GM12878 (cell line): Measurements from ENCODE around the gene ATG14. TPM values are rescaled to one million over a fixed set of nuclear protein-coding genes. Genes with fewer than 3 reads are reported as not detected.

ENCODE experiments used
- ATAC-seq: fragments of 200-7000 bp; cut with Tn5 transposase; 3 replicates; pipeline ENCODE4 v1.9.1; 2020; ENCODE audit warnings: mild to moderate bottlenecking, moderate library complexity
- BruUV-seq: library from RNA; stranded (reverse); fragments of 400-500 nt; replicated peaks from 2 replicates; lab custom pipeline; 2021; lab: Mats Ljungman, UMichigan
- CTCF ChIA-PET: fragments of 300-600 bp; sonication (Branson Sonifier 250); formaldehyde crosslinking; extraction: SDS; loops from one replicate; lab custom pipeline; 2021; ENCODE audit warnings: inconsistent platforms; lab: Yijun Ruan, JAX
- POLR2A ChIA-PET: fragments of 350-600 bp; formaldehyde crosslinking; extraction: SDS; loops from one replicate; lab custom pipeline; 2021; ENCODE audit warnings: inconsistent platforms; lab: Charles Lee
- RAD21 ChIA-PET: fragments of 300-600 bp; sonication (Branson Sonifier 250); formaldehyde crosslinking; loops from one replicate; lab custom pipeline; 2023; ENCODE audit warnings: antibody characterized with exemption; ENCODE audit not compliant: unreplicated experiment; lab: Charles Lee
- SMC1A ChIA-PET: fragments of 300-600 bp; sonication (Branson Sonifier 250); formaldehyde crosslinking; loops from one replicate; lab custom pipeline; 2023; ENCODE audit not compliant: unreplicated experiment, uncharacterized antibody; lab: Charles Lee
- DNase-seq: peaks from one replicate; pipeline ENCODE4 v3.0.0-alpha.2; 2011; ENCODE audit warnings: low read depth, low spot score
- FAIRE-seq: peaks from 3 replicates; lab custom pipeline; 2011; peaks lifted over from hg19 to GRCh38; lab: Jason Lieb, UNC
- H2AFZ ChIP-seq: 2 replicates; pipeline ENCODE4 v1.6.0; 2011; ENCODE audit warnings: low read depth, low read length, control low read depth; ENCODE audit not compliant: control insufficient read depth
- H3K27ac ChIP-seq: 2 replicates; pipeline ENCODE4 v1.5.1; 2011; ENCODE audit warnings: control low read depth; ENCODE audit not compliant: control insufficient read depth, insufficient read depth
- H3K27me3 ChIP-seq, 2 experiments: replicated peaks in 1 of 2; 2 replicates each; pipeline versions ENCODE4 v1.6.0 to v1.6.1; 2011; ENCODE audit warnings: low read length in 1 of 2; ENCODE audit not compliant: control insufficient read depth in 2 of 2, insufficient read depth in 2 of 2
- H3K36me3 ChIP-seq, 2 experiments: 2 replicates each; pipeline ENCODE4 v1.5.1; 2011; ENCODE audit warnings: low read length in 1 of 2; ENCODE audit not compliant: control insufficient read depth in 2 of 2, insufficient read depth in 2 of 2
- H3K4me1 ChIP-seq: 2 replicates; pipeline ENCODE4 v1.6.1; 2011; ENCODE audit warnings: mild to moderate bottlenecking, low read length, moderate library complexity, mixed read lengths; ENCODE audit not compliant: control insufficient read depth, insufficient read depth
- H3K4me2 ChIP-seq: 2 replicates; pipeline ENCODE4 v1.6.0; 2011; ENCODE audit warnings: control low read depth; ENCODE audit not compliant: control insufficient read depth, insufficient read depth
- H3K4me3 ChIP-seq: fragments of 200-600 bp; sonication (generic); 2 replicates; pipeline ENCODE4 v1.5.1; 2016
- H3K79me2 ChIP-seq: 2 replicates; pipeline ENCODE4 v1.6.0; 2011; ENCODE audit warnings: low read length; ENCODE audit not compliant: control insufficient read depth, insufficient read depth
- H3K9ac ChIP-seq: 2 replicates; pipeline ENCODE4 v1.8.0; 2011; ENCODE audit warnings: low read length, control low read depth, mixed read lengths; ENCODE audit not compliant: control insufficient read depth, insufficient read depth
- H3K9me3 ChIP-seq: replicated peaks from 3 replicates; pipeline ENCODE4 v1.5.1; 2011; ENCODE audit warnings: mild to moderate bottlenecking, low read length; ENCODE audit not compliant: control insufficient read depth, insufficient read depth
- H4K20me1 ChIP-seq: 2 replicates; pipeline ENCODE4 v1.6.0; 2011; ENCODE audit not compliant: control insufficient read depth, insufficient read depth
- ATF3 ChIP-seq: IDR thresholded peaks from 2 replicates; pipeline ENCODE4 v1.6.1; 2011; ENCODE audit warnings: low read depth, mild to moderate bottlenecking, low read length, moderate library complexity, borderline replicate concordance; ENCODE audit errors: extremely low read depth
- ATF7 ChIP-seq: fragments of 450-650 bp; IDR thresholded peaks from 2 replicates; pipeline ENCODE4 v1.6.1; 2016; ENCODE audit warnings: low read depth, mild to moderate bottlenecking
- BMI1 ChIP-seq: fragments of 450-650 bp; IDR thresholded peaks from 2 replicates; pipeline ENCODE4 v1.6.1; 2016; ENCODE audit warnings: mild to moderate bottlenecking, moderate library complexity, borderline replicate concordance
- BRCA1 ChIP-seq: IDR thresholded peaks from 2 replicates; pipeline ENCODE4 v1.6.1; 2011; ENCODE audit warnings: low read depth, low read length, improper control_type of control experiment
- CHD1 ChIP-seq: IDR thresholded peaks from 2 replicates; pipeline ENCODE4 v1.6.1; 2012; ENCODE audit warnings: low read depth, low read length, improper control_type of control experiment
- GATAD2B ChIP-seq: fragments of 450-650 bp; conservative IDR thresholded peaks from 2 replicates; pipeline ENCODE4 v1.6.1; 2017; ENCODE audit warnings: low read depth, mild to moderate bottlenecking, moderate library complexity
- HDAC6 ChIP-seq: fragments of 200-600 bp; sonication (generic); IDR thresholded peaks from one replicate; pipeline ENCODE4 v1.8.0; 2017; ENCODE audit warnings: antibody characterized with exemption; ENCODE audit not compliant: unreplicated experiment
- HSF1 ChIP-seq: fragments of 150-350 bp; IDR thresholded peaks from 2 replicates; pipeline ENCODE4 v1.6.1; 2014; ENCODE audit warnings: mild to moderate bottlenecking, low read depth, low read length
- IKZF1 ChIP-seq: fragments of 450-650 bp; conservative IDR thresholded peaks from 2 replicates; pipeline ENCODE4 v1.6.1; 2017; ENCODE audit warnings: antibody characterized with exemption, mild to moderate bottlenecking
- MTA2 ChIP-seq: fragments of 450-650 bp; IDR thresholded peaks from 2 replicates; pipeline ENCODE4 v1.6.1; 2016; ENCODE audit warnings: low read depth, mild to moderate bottlenecking, moderate library complexity
- PBX3 ChIP-seq: IDR thresholded peaks from 2 replicates; pipeline ENCODE4 v1.6.1; 2011; ENCODE audit warnings: mild to moderate bottlenecking, low read depth, low read length, moderate library complexity; ENCODE audit not compliant: insufficient replicate concordance
- RBBP5 ChIP-seq: fragments of 200-600 bp; sonication (generic); conservative IDR thresholded peaks from 2 replicates; pipeline ENCODE4 v1.6.1; 2016
- RCOR1 ChIP-seq: conservative IDR thresholded peaks from 2 replicates; pipeline ENCODE4 v1.6.1; 2012; ENCODE audit warnings: low read depth, low read length, improper control_type of control experiment
- RELA ChIP-seq: fragments of 450-650 bp; IDR thresholded peaks from 2 replicates; pipeline ENCODE4 v1.8.0; 2014; ENCODE audit warnings: borderline replicate concordance; ENCODE audit not compliant: partially characterized antibody
- TCF12 ChIP-seq: IDR thresholded peaks from 2 replicates; pipeline ENCODE4 v1.6.1; 2011; ENCODE audit warnings: low read depth, mild to moderate bottlenecking, low read length
- ZBED1 ChIP-seq: IDR thresholded peaks from 2 replicates; pipeline ENCODE4 v1.6.1; 2016; ENCODE audit warnings: borderline replicate concordance
- ZNF217 ChIP-seq: fragments of 450-650 bp; IDR thresholded peaks from 2 replicates; pipeline ENCODE4 v1.6.1; 2017; ENCODE audit warnings: antibody characterized with exemption, mild to moderate bottlenecking
- ZNF24 ChIP-seq: fragments of 450-650 bp; IDR thresholded peaks from 2 replicates; pipeline ENCODE4 v1.6.1; 2017; ENCODE audit warnings: antibody characterized with exemption, mild to moderate bottlenecking
- ZNF384 ChIP-seq: IDR thresholded peaks from 2 replicates; pipeline ENCODE4 v1.6.1; 2012; ENCODE audit warnings: low read depth, mild to moderate bottlenecking, low read length, improper control_type of control experiment, borderline replicate concordance
- WGBS: methylation state at CpG from one replicate; pipeline ENCODE4 v1.1.6; 2016; ENCODE audit warnings: low lambda C conversion rate; ENCODE audit not compliant: insufficient replicate concordance, insufficient coverage; ENCODE audit errors: missing lambda C conversion rate; 5-methylcytosine and 5-hydroxymethylcytosine counted together
- in situ Hi-C: fragments of 300-500 bp; cut with MboI; formaldehyde crosslinking; loops from 9 replicates; pipeline ENCODE4 v1.14.3; 2018; ENCODE audit warnings: mixed read lengths
- intact Hi-C: fragments of 100-400 bp; cut with micrococcal nuclease; formaldehyde crosslinking; loops from one replicate; pipeline ENCODE4 v1.14.2; 2022; ENCODE audit not compliant: unreplicated experiment
- polyA plus RNA-seq, 11 experiments: library from polyadenylated mRNA; depleted of rRNA in 4 of 11; unstranded in 6 of 11; stranded (reverse) in 5 of 11; fragments of >200 nt; fragmentation: Nextera tagmentation in 4 of 11; fragmentation: Illumina TruSeq in 1 of 11; extraction: Ambion mirVana in 4 of 11; extraction: Trizol in 1 of 11; gene quantifications; 1 replicate in 1 of 11; 2 replicates in 10 of 11; pipeline versions ENCODE4 v1.2.1 to v1.2.3, GENCODE V29; 2011 to 2016; ENCODE audit warnings: inconsistent platforms in 2 of 11, missing spikeins in 2 of 11, low read depth in 1 of 11
- total RNA-seq, 4 experiments: library from RNA; depleted of rRNA in 3 of 4; stranded (reverse); fragments of >200 nt in 3 of 4; fragmentation: Illumina TruSeq in 1 of 4; extraction: Trizol in 1 of 4; gene quantifications; 2 replicates each; pipeline versions ENCODE4 v1.2.1 to v1.2.3, GENCODE V29; 2013 to 2021
- TF ChIP-seq, protein P1 (sequence below): fragments of 450-650 bp; IDR thresholded peaks from 2 replicates; pipeline ENCODE4 v1.6.1; 2018; ENCODE audit warnings: borderline replicate concordance, mild to moderate bottlenecking; ENCODE audit not compliant: partially characterized antibody

ATG14 gene
- total and polyA plus RNA-seq, 10 of the 15 experiments (the other 5 are each of a cell fraction or from before 2014, with no cell fraction given): 1.1 to 6.4 (median 5.0) TPM

- TF ChIP-seq ZNF24 (no peak), RBBP5 (no peak), RCOR1 (no peak), GATAD2B (no peak)
Observed at GRCh38 chr14:55451950-55452349, 40.3 kb upstream of the ATG14 start (continued).

DNA sequence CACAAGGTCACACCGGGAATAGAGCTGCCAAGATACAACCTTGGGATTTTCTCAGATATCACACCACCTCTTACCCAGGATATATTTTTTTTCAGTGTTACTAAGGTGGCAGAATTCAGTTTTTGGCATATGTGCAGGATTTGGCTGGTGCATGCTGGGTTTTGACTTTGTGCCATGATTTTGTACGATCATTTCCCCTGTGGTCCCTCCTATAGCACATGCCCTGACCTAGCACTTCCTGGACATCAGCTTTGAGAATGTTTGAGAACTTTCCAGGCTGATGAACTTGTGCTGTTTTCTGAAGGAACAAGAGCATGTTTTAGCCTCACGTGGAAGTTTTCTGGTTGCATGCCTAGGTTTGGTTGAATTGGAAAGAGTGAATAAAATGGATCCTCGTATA is 39.8 kb upstream of the ATG14 start:
- FAIRE-seq (no peak), DNase-seq (no peak), ATAC-seq (no peak)
- in situ Hi-C loops (no loop called here), intact Hi-C loops (loop anchor here (1.0 to 2.0 kb wide), 2 partner anchors 95 to 129 kb away; partner anchors contain the start of gene KTN1)
- Histone ChIP-seq H3K9me3 (no peaks in the 10 kb centered on the region), H3K27ac (no peak overlapping the region), H4K20me1 (no peaks in the 10 kb centered on the region), H3K9ac (no peak overlapping the region), H3K4me3 (no peak overlapping the region), H3K79me2 (no peaks in the 10 kb centered on the region), H3K4me2 (no peak overlapping the region), H3K36me3 (no peaks in the 10 kb centered on the region), H3K27me3 (no peaks in the 10 kb centered on the region), H3K4me1 (no peaks in the 10 kb centered on the region), H2AFZ (no peak overlapping the region)
- 35% methylated on average over 4 of the region's 4 CpGs for WGBS
- ChIA-PET CTCF (interaction anchor here (1.1 to 1.3 kb wide), 4 partner anchors 8 to 227 kb away, joined by 3 to 4 read pairs (median 3); no protein-coding TSS in a partner anchor), SMC1A (interaction anchor here (0.7 to 1.2 kb wide), 2 partner anchors 14 to 1023 kb away, joined by 3 read pairs; no protein-coding TSS in a partner anchor), RAD21 (interaction anchor here (1.9 kb wide), 1 partner anchor 130 kb away, joined by 8 read pairs; no protein-coding TSS in a partner anchor), POLR2A (no interaction called here)
- no TSS peak for BruUV-seq
- TF ChIP-seq ZBED1 (no peak), IKZF1 (no peak), PBX3 (no peak), TCF12 (no peak), BRCA1 (no peak), ZNF217 (no peak), HSF1 (no peak), MTA2 (no peak), HDAC6 (no peak), RELA (no peak), ZNF384 (no peak), ATF7 (no peak), BMI1 (no peak), CHD1 (no peak), ATF3 (no peak)
- TF ChIP-seq, protein P1, sequence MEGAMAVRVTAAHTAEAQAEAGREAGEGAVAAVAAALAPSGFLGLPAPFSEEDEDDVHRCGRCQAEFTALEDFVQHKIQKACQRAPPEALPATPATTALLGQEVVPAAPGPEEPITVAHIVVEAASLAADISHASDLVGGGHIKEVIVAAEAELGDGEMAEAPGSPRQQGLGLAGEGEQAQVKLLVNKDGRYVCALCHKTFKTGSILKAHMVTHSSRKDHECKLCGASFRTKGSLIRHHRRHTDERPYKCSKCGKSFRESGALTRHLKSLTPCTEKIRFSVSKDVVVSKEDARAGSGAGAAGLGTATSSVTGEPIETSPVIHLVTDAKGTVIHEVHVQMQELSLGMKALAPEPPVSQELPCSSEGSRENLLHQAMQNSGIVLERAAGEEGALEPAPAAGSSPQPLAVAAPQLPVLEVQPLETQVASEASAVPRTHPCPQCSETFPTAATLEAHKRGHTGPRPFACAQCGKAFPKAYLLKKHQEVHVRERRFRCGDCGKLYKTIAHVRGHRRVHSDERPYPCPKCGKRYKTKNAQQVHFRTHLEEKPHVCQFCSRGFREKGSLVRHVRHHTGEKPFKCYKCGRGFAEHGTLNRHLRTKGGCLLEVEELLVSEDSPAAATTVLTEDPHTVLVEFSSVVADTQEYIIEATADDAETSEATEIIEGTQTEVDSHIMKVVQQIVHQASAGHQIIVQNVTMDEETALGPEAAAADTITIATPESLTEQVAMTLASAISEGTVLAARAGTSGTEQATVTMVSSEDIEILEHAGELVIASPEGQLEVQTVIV: no peak
